NCI-H460 (cell line): ENCODE results near the gene GH1. TPM values are rescaled to one million over a fixed set of nuclear protein-coding genes. Genes with fewer than 3 reads are reported as not detected.
"Not testable (repeated sequence)": the region's sequence is repeated elsewhere in the genome, so short reads cannot be mapped to it uniquely, and the experiment has no call there.

Experiments used
- DNase-seq: peaks from one replicate; pipeline ENCODE4 v3.0.0-alpha.2; 2016; ENCODE audit warnings: low read depth; ENCODE audit errors: extremely low read depth
- total RNA-seq: library from RNA; depleted of rRNA; stranded (reverse); fragments of >200 nt; shearing (Covaris generic); gene quantifications from 2 replicates; pipeline ENCODE4 v1.2.3, GENCODE V29; 2014

GH1 gene
- total RNA-seq, 1 experiment from 2014 or later = not detected

GRCh38 chr17:63928172-63928666 is 9.6 kb upstream of the GH1 start:
- DNase-seq = no peak

- DNase-seq = no peak
Measured at GRCh38 chr17:63927464-63928171, 9.0 kb upstream of the GH1 start.

GRCh38 chr17:63926164-63926563 is 7.5 kb upstream of the GH1 start:
- DNase-seq = no peak

- DNase-seq = no peak
Measured at GRCh38 chr17:63925615-63926014, 7.0 kb upstream of the GH1 start.

- not testable (repeated sequence) for DNase-seq
Measured at GRCh38 chr17:63922402-63922801, 3.8 kb upstream of the GH1 start.

GRCh38 chr17:63920779-63921178 is 2.1 kb upstream of the GH1 start:
- DNase-seq = not testable (repeated sequence)

DNA sequence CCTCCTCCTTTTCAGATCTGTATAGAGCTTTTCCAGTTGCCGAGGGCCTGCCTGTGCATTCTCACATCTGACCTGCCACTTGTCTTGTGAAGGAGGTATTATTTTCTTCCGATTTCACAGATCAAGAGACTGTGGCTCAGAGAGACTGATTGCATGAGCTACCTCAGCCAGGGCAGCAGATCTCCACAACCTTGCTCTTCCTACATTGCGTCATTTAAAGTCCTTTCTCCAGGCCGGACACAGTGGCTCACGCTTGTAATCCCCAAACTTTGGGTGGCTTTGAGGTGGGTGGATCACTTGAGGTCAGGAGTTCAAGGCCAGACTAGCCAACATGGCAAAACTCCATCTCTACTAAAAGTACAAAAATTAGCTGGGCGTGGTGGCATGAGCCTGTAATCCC is 1.4 kb upstream of the GH1 start:
- DNase-seq = not testable (repeated sequence)

DNA sequence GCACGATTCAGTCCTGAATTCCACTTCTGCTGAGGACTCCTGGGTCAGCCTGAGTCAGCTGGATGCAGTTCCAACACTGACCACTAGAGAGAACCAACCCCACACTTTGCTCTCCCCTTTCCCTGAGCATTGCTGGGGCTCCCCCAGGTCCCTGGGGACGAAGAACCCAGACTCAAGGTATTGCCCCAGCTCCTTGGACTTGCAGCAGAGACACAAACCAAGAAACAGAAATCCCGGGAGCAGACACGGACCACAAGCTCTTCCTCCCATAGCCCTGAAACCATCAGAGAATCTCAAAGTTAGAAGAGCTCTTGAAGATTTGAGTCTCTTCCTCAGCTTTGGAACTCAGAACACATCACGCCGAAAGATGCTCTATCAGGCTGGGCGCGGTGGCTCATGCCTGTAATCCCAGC is 678 bp upstream of the GH1 start:
- DNase-seq = peak; percentile 58

- no peak for DNase-seq
Measured at GRCh38 chr17:63918305-63918704, 334 bp downstream of the GH1 start.

- no peak for DNase-seq
Measured at GRCh38 chr17:63917646-63918045, 993 bp downstream of the GH1 start.

DNA sequence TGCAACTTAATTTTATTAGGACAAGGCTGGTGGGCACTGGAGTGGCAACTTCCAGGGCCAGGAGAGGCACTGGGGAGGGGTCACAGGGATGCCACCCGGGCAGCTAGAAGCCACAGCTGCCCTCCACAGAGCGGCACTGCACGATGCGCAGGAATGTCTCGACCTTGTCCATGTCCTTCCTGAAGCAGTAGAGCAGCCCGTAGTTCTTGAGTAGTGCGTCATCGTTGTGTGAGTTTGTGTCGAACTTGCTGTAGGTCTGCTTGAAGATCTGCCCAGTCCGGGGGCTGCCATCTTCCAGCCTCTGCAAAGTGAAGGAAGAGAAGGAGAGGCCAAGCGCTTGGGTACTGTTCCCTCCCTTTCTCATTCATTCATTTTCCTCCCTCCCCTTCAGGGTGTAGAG is 1.4 kb downstream of the GH1 start:
- not testable (repeated sequence) for DNase-seq

- DNase-seq = no peak
Measured at GRCh38 chr17:63916566-63917185, 2.0 kb downstream of the GH1 start.

DNA sequence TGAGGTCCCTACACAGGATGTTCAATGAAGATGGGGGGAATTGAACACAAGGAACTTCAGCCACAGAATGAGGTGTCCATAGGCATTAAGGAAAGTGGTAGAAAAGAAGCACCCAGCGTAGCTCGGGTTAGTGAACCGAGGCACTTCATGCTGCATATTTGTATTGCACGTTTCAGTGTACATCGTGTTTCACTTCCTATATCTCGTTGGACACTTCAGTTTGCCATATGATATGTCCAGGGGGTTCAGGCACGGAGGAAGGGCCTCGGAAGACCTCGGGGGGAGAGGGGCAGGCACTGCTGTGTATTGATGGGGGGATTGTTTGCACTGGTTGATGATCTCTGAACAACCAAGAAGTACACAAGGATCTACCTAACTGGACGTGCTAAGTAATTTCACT is 2.9 kb downstream of the GH1 start:
- DNase-seq = not testable (repeated sequence)

GRCh38 chr17:63914471-63914870 is 4.2 kb downstream of the GH1 start:
- DNase-seq = no peak

DNA sequence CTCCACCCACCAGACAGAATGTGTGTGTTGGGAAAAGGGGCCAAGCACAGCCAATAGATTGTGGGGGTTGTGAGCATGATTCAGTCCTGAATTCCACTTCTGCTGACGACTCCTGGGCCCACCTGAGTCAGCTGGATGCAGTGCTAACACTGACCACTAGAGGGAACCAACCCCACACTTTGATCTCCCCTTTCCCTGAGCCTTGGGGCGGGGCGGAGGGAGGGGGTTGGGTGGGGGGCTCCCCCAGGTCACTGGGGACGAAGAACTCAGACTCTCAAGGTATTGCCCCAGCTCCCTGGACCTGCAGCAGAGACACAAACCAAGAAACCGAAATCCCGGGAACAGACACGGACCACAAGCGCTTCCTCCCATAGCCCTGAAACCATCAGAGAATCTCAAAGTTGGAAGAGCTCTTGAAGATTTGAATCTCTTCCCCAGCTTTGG is 7.0 kb downstream of the GH1 start:
- DNase-seq = peak; percentile 32

DNA sequence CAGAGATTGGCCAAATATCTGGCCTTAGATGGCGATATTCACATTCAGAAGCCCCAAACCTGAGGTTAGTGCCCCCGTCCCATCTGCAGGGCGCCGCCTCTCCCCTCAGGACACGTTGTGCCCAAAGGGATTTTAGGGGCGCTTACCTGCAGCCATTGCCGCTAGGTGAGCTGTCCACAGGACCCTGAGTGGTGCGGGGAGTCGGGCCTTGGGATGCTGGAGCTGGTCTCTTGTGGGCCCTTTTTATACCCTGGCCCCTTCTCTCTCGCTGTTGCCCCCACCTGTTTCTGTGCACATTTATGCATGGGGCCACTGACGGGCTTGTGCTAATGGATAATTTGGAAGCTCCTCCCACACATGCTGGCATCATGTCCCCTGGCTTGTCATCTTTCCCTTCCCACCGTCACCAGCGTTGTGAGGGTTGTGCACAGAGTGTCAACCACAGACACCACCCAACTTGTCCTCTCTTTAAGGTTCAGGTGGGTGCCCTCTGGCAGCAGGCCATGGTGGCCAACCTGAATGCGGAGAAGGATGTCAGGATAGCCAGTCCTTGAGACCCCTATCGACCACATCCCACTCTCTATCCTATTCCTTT is 7.5 kb downstream of the GH1 start, which contains the start of gene CSHL1:
TSS of gene CSHL1 (minus strand) at position 218 of the 595 bp plus-strand sequence. CDS start at position 156, 62 bp downstream.
- no peak for DNase-seq

DNA sequence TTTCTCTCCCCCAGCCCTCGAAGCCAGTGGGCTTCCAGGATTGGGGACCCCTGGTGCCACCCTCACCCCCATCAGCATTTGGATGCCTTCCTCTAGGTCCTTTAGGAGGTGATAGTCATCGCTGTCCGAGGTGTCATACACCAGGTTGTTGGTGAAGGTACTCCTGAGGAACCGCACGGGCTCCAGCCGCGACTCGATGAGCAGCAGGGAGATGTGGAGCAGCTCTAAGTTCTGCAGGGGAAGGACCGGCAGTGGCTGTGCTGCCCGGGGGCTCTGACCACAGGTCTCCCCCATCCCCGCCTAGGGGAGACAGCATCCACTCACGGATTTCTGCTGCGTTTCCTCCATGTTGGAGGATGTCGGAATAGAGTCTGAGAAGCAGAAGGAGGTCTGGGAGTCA is 8.5 kb downstream of the GH1 start:
- no peak for DNase-seq

- DNase-seq = not testable (repeated sequence)
Measured at GRCh38 chr17:63909586-63909985, 9.1 kb downstream of the GH1 start.

DNA sequence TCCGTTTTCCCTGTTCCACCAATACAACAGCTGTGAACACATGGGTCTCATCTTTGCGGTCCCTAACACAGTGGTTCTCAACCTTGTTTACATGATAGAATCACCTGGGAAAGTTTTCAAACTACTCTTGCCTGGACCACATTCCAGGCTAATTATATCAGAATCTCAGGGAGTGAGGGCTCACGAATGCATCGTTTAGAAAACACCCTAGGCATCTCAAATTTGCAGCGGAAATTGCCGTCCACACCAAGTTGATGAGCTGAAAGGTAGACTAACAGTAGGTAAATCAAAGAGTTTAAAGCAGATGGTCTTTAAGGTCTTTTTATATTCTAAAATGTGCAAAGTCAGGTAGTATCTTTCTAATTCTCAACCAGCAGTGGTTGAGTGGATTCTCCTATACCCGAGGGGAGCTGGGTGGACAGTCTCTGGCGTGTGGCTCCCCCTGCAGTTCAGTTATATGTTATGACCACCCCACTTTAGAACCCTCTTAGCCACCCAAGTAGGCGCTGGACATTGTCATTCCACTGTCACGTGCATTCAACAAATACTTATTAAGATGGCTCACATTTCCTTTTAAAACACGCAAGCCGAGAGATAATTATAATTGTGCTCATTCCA is 11.4 kb downstream of the GH1 start:
- DNase-seq = not testable (repeated sequence)

DNA sequence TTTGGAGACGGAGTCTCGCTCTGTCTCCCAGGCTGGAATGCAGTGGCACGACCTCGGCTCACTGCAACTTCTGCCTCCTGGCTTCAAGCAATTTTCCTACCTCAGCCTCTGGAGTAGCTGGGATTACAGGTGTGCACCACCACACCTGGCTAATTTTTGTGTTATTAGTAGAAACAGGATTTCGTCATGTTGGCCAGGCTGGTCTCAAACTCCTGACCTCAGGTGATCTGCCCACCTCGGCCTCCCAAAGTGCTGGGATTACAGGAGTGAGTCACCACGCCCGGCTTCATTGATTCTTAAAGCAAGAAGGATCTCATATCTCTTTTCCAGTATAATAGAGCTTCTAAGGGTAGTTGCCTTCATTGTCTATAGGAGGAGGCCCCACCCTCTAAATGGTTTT is 13.8 kb downstream of the GH1 start:
- DNase-seq = not testable (repeated sequence)

GRCh38 chr17:63903787-63904201 is 14.8 kb downstream of the GH1 start:
- peak; percentile 19 for DNase-seq
